Epithelial cell of esophagus (primary cell): ENCODE measurements around the gene EMP1.

Experiments used
- DNase-seq: peaks from one replicate; pipeline ENCODE4 v3.0.0; 2010; ENCODE audit warnings: low read depth
- H3K4me3 ChIP-seq: 2 replicates; pipeline ENCODE4 v1.5.1; 2011; ENCODE audit warnings: mild to moderate bottlenecking, low read length, control low read depth
- CTCF ChIP-seq: IDR thresholded peaks from 2 replicates; pipeline ENCODE4 v1.5.1; 2011; ENCODE audit warnings: low read depth, mild to moderate bottlenecking, low read length, control low read depth, inconsistent platforms; ENCODE audit not compliant: insufficient read depth; ENCODE audit errors: missing control alignments

EMP1 gene

GRCh38 chr12:13153180-13153579, 43.3 kb upstream of the EMP1 start:
- H3K4me3 ChIP-seq: no peak overlapping the region
- DNase-seq: no peak
- no peak for TF ChIP-seq CTCF

GRCh38 chr12:13154027-13154538, 42.4 kb upstream of the EMP1 start:
- H3K4me3 ChIP-seq: no peak overlapping the region
- DNase-seq: peak; percentile 41
- no peak for TF ChIP-seq CTCF

GRCh38 chr12:13154831-13155230, 41.7 kb upstream of the EMP1 start:
- H3K4me3 ChIP-seq: no peak overlapping the region
- DNase-seq: no peak
- no peak for TF ChIP-seq CTCF

- H3K4me3 ChIP-seq: no peak overlapping the region
- TF ChIP-seq CTCF: no peak
- DNase-seq: no peak
Observed at GRCh38 chr12:13156277-13156676, 40.2 kb upstream of the EMP1 start.

GRCh38 chr12:13161172-13161571, 35.4 kb upstream of the EMP1 start:
- peak; percentile 32 for TF ChIP-seq CTCF
- DNase-seq: no peak
- H3K4me3 ChIP-seq: no peak overlapping the region

- DNase-seq: no peak
- TF ChIP-seq CTCF: no peak
- no peak overlapping the region for H3K4me3 ChIP-seq
Observed at GRCh38 chr12:13162904-13163303, 33.6 kb upstream of the EMP1 start.

GRCh38 chr12:13163868-13164635, 32.5 kb upstream of the EMP1 start:
- no peak overlapping the region for H3K4me3 ChIP-seq
- TF ChIP-seq CTCF: no peak
- DNase-seq: peak; percentile 74
